HG03469 (cell line): ENCODE data around the gene SLC30A3.

Experiments used
- ATAC-seq: cut with Tn5 transposase; IDR thresholded peaks from one replicate; pipeline ENCODE4 v1.9.1; 2021; ENCODE audit warnings: mild to moderate bottlenecking, moderate library complexity, moderate number of reproducible peaks; ENCODE audit not compliant: unreplicated experiment

The SLC30A3 gene

GRCh38 chr2:27208486-27209050 lies 54.3 kb downstream of the SLC30A3 start:
- no peak for ATAC-seq

GRCh38 chr2:27206346-27206745 lies 56.5 kb downstream of the SLC30A3 start:
- ATAC-seq = no peak

GRCh38 chr2:27205206-27205605 lies 57.6 kb downstream of the SLC30A3 start:
- no peak for ATAC-seq

- no peak for ATAC-seq
These were observed 58.3 kb downstream of the SLC30A3 start for GRCh38 chr2:27204566-27204965.

GRCh38 chr2:27203741-27204140 lies 59.1 kb downstream of the SLC30A3 start:
- ATAC-seq = no peak
